RPMI8226 (cell line): ENCODE data around the gene UNC13A.

ENCODE experiments used
- DNase-seq: peaks from one replicate; pipeline ENCODE4 v3.0.0-alpha.2; 2015

UNC13A gene

DNA sequence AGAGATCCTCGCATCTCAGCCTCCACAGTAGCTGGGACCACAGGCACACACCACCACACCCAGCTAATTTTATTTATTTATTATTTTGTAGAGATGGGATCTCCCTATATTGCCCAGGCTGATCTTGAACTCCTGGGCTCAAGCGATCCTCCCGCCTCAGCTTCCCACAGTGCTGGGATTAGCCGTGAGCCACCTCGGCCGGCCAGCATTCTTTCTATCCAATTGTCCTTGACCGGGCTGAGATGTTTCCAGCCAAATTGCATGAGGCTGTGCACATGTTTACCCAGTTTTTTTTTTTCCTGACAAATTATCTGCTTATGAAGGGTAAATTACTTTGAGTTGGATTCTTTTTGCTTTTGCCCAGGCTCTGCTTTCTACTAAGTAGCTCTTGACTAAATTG, 28.2 kb downstream of the UNC13A start:
- DNase-seq = no peak

DNA sequence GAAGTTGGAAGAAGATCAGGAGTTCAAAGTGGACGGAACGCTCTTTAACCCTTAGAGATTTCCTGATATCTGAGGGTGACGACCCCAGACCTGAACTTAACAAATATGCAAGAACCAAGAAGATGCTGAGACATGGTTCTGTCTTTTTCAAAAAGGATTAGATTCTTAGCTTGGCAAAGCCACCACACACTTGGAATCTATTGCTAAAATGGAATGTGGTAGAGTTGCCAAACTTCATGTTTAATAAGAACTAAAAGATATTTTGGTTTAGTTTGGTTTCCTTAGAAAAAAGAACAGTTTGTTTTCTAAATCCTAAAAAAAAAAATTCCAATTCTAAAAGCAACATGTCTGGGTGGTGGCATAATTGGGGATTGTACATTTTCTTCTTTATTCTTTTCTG, 29.5 kb downstream of the UNC13A start:
- DNase-seq = no peak

DNA sequence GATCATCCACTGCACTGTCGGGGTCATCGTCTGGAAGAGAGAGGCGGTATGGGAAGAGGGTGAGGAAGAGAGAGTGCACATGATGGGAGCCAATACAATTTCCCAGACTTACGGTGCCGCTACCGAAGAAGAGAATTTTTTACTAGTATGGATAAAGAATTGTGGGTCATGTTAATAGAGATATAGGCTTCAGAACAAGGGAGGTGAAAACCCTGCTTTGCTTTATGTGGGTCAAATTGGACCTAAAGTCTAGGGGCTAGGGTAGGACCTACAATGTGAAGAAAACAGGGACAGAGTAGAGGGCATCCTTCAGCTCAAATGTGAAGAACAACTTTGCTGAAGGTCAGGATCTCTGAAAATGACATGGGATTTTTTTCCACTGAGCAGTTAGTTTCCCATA, 29.9 kb downstream of the UNC13A start:
- no peak for DNase-seq

DNA sequence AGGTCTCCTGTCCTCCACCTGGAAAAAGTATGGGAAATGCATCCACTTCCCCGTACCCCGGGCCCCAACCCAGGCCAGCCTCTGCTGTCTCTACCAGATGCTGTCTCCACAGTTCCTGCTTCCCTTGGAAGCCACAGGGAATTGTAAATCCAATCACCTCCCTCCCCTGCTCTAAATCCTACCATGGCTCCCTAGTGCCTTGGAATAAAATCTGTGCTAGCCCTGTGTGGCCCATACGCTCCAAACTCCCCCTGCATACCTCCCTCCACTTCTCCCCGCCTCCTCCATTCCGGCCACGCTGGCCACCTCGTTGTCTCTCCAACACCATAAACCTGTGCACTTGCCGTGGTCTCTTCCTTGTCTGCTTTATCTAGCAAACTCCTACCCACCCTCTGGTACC, 31.2 kb downstream of the UNC13A start:
- DNase-seq = no peak

DNA sequence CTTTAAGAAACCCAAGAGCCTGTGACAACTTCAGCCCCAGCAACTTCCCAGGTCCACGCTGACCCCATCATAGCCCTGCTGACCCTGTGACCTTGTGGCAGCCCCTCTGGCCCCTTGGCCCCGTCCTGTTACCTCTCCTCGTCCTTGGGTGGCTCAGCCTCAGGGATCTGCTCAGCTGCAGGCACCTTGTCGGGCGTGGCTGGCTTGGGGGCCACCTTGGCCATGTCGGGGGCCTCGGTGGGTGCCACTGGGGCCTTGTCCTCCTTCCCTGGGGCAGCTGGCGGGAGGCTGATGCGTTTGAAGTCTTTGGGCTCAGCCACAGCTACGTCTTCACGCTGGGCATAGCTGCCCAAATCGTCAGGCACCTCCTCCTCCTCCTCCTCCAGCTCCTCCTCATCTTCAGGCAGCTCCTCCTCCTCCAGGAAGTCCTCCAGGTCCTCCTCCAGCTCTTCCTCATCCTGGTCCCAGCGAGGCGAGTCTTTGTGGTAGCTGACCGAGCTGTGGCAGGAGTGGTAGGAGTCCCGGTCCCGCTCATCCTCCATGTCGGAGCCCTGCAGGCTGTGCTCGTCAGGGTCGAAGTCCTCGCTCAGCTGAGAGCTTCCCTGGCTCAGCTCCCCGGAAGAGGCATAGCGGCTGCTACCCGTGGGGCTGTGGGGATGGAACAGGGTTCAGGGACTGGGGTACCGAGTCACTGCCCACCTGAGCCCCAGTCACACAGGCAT, 32.2 kb downstream of the UNC13A start:
- no peak for DNase-seq

DNA sequence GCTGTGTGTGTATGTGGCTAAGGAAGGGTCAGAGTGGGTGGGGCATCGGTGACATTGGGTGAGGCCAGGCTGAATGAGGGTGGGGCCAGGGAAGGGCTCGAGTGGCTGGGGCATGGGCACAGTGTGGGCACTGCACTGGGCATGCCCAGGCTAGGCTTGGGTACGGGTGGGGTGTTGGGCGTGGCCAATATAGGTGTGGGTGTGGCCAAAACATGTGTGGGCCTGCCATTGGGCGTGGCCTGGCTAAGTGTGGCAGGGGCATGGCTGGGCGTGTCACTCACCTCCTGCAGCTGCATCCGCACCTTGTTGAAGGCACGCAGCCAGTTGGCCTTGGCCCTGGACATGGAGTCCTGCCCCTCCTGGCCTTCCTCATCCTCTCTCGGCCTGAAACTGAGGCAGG, 33.2 kb downstream of the UNC13A start:
- DNase-seq = peak; percentile 61

DNA sequence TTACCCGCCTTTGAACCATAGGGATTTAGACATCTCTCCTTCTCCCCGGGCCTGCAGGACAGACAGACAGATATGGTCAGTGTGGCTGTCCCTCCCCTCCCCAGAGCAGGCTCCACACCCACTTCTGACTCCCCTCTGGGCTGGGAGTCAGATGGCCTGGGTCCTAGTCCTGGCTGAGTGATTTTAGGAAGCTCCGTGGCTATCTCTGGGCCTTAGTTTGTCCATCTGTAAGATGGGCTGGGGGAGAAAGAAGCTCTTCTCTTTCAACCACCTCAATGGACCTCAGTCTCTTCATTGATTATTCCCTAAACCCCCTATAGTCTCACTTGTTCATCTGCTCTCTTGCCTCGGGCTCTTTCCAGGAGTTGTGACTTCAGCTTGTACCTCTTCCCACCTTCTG, 35.5 kb downstream of the UNC13A start:
- DNase-seq = no peak

DNA sequence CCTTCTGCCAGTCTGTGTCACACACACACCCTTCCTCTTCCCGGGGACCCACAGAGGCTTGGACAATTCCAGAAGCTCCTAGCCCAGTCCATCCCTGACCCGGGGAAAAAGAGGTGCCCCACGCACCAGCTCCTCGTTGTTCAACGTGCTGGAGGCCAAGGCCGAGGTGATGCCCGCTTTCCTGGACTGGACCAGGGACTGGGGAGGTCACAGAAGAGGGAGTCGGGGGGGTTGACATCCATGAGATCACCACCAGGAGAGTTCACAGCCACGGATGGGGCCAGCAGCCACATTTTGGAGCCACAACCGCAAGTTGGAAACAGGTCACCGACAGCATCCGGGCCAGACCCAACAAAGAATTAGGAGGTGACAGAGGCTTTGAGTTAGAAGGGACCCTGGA, 39.4 kb downstream of the UNC13A start:
- DNase-seq = no peak

DNA sequence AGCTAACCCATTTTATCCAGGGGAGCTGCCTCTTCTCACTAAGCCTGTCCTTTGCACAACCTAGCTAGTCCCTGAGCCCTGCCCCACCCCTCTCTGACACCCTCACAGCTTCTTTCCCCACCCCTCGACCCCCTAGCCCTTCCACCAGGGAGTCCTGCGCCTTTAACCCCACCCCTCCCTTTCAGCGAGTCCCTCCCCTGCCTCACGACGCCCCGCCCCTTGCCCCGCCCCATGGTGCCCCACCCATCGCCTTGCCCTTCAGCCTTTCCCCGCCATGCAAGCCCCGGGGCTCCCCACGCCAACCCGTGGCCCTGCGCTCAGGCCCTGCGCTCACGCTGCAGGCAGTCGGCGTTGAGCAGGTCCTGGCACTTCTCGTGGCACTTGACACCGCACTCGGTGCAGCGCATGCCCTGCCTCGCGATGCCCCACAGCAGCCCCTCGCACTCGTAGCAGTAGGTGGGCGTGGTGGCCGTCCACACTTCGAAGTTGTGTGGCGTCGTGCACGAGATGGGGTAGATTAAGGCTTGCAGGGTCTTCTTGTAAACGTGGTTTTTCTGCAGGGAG, 40.0 kb downstream of the UNC13A start:
- no peak for DNase-seq

DNA sequence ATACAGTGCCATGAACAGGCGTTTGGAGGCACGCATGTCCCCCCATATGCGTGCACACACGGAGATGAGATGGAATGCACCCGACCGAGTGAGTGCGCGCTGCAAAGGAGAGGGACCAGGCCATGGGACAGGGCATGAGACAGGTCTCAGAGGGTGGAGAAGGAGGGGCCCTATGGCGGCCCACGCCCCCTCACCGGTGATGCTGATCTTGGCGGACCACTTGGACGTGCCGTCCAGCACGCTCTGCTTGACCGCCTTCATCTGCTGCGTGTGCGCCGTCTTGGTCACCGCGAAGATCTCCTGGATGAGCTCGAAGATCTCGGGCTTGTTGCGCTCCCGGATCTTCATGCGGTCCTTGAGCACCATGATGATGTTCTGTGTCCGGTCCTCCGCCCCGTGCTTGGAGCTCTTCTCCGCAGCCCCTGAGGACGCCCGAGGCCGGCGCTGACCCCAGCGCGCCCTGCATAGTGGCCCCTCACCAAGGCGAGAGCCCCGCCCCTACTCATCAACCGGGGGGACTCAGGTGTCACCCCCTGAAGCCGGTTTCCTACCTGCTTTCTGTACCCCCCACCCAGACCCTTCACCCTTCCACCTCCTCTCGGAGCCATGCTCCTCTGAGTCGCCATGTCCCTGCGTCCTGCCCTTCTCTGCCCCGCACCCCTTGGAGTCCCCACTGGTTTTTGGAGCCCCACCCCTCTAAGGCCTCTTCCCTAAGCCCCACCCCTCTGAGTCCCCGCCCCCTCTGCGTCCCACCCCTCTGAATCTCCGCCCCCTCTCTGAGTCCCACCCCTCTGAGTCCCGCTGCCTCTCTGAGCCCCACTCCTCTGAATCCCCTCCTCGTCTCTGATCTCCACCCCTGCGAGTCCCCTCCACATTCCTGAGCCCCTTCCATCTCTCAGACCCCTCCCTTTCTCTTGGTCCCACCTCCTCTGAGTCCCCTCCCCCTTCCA, 40.8 kb downstream of the UNC13A start:
- no peak for DNase-seq

DNA sequence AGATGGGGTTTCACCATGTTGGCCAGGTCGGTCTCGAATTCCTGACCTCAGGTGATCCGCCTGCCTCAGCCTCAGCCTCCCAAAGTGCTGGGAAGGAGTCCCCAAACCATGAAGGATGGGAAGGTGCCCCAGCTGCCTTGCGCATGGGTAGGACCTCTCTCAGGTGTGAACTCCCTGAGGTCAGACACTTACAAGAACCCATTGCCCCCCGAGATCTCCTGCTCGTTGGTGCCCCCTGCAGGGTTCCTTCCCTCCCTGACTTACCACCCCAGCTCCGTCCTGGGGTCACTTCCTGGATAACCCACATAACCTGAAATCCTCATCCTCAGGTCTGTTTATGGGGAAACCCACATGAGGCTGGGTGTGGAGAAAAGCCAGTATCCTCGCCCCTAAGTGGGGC, 41.7 kb downstream of the UNC13A start:
- no peak for DNase-seq

DNA sequence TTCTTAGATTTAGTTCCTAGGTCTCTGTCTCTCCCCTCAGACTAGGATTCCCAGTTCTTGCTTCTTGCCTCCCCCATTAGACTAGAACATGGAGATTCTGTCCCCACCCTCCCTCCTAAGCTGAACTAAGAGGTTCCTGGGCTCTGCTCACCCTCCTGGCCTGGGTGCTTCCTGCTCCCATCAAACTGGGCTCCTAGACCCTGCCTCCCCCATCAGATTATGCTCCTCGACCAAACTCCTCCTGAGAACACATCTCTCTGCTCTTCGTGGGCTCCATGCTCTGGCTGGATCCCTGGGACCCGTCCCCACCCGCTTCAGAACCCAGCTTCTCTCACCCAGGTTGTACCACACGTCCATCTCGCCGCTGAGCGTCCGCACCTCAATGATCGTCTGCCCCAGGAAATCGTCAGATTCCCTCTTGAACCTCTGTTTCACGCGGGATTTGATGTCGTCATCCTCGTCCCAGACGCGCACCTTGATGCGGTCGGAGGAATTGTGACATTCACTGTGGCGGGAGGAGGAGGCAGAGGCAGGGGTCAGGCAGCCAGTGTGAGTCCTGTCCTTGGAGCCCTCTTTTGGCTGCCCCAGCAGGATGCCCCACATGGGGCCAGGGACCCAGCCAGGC, 42.7 kb downstream of the UNC13A start:
- DNase-seq = no peak

DNA sequence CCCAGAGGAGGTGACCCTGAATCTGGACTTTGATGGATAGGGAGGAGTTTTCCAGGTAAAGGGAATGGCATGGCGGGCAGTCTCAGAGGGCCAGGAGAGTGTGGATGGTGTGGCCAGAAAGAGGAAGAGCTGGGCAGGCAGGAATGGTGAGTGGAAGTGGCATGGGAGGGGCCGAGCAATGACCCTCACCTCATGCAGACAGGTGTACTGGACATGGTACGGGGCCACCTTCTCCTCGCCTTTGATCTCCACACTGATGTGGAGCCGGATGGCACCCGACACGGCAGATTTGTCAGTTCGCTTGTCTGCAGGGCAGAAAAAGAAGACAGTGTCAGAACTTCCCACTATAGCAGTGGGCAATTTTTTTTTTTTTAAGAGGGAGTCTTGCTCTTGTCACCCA, 45.5 kb downstream of the UNC13A start:
- no peak for DNase-seq

DNA sequence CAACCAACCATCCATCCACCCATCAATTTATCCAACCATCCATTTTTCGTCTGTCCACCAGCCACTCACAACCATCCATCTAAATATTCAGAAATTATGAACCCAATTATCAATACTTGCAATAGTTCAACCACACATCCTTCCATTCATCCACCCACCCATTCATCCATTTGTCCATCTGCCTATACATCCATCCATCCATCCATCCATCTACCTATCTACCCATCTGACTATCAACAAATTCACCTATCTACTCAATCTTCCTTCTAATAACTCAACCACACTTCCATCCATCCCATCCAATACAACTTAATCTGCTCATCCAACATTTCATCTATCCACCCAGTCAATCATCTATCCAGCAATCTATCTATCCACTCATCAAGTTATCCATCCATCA, 46.3 kb downstream of the UNC13A start:
- DNase-seq = no peak

DNA sequence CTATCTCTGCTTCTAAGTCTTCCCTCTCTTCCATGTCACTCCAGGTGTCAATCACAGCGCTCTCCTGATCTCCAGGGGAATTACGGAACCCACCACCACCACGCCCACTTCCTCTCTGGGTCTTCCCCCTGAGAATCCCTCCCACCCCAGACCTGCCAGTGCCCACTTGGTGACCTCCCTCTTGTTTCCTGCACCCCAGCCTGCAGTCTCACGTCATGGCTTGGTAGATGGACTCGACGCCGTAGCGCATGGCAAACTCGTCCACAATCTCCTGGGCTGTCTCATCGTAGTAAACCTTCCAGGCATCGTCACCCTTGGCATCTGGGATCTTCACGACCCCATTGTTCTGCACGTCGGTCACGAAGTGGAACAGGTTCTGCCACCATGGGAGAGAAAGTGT, 47.0 kb downstream of the UNC13A start:
- DNase-seq = no peak

DNA sequence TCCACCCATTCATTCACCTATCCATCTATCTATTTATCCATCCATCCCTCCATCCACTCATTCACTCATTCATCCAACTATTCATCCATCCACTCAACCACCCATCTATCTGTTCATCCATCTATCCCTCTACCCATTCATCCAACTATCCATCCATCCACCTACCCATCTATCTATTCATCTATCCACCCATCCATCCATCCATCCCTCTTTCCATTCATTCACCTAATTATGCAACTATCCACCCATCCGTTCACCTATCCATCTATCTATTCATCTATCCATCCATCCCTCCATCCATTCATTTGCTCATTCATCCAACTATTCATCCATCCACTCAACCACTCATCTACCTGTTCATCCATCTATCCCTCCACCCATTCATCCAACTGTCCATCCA, 54.5 kb downstream of the UNC13A start:
- DNase-seq = no peak

DNA sequence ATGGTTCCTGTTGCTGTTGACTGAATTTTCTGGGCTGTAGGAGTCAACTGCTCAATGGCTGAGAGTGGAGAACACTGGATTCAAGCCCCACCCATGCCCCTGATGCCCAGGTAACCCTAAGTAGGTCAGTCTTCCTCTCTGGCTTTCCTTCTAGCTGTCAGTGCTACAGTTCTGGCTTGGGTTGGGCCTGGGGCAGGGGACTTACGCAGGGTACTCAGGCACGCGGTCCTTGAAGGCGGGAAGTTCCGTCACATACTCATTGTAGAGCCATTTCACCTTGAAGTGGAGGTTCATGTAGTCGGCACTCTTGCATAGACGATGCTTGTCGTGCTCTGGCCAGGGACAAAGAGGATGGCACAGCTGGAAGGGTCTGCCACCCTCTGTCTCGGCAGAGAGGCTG, 55.6 kb downstream of the UNC13A start:
- DNase-seq = no peak

DNA sequence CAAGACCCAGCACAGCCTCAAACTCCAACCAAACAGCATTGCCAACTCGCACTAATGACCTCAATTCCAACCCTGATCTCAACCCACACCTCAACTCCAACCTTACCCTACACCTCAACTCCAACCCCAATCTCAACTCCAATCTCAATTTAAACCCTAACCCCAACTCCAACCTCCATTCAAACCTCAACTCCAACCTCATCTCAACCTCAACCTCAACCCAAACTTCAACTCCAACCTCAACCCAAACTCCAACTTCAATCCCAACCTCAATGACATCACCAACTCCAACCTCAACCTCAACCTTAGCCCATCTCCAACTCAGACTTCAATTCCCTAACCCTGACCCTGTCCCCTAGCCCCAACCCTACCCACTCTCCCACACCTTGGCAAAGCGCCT, 58.4 kb downstream of the UNC13A start:
- DNase-seq = no peak

DNA sequence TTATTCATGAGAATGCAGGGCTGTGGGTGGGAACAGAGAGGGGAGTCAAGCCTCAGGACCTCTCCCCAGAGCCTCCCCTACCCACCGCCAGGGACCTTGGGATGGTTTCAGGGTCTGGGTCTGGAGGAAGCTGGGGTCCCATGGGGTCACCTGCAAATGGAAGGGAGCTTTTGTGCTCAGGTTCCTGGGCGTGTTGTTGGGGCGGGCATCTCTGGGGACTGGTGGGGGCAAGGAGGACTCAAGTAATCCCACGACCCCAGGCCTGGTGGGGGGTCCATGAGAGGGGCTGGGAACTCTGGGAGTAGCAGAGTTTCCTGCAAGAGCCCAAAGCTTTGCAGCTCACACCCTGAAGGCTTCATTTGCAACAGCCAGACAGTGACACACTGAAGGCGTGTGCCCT, 60.2 kb downstream of the UNC13A start:
- DNase-seq = no peak

DNA sequence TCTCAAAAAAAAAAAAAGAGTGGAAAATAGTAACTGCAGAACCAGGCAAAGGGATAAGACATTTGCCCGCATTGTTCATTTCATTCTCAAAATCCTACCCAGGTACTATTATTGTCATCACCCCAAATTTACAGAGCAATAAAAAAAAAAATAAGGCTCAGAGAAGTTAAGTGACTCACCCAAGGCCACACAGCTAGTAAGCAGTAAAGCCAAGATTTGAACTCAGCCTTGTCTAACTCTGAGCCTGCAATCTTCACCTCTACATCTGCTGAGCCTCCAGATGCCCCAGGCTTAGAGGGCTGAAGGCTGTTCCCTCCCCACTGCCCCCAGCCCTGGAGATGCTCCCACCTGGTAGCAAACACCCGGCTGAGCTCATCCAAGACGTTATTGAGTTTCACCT, 61.0 kb downstream of the UNC13A start:
- DNase-seq = no peak

DNA sequence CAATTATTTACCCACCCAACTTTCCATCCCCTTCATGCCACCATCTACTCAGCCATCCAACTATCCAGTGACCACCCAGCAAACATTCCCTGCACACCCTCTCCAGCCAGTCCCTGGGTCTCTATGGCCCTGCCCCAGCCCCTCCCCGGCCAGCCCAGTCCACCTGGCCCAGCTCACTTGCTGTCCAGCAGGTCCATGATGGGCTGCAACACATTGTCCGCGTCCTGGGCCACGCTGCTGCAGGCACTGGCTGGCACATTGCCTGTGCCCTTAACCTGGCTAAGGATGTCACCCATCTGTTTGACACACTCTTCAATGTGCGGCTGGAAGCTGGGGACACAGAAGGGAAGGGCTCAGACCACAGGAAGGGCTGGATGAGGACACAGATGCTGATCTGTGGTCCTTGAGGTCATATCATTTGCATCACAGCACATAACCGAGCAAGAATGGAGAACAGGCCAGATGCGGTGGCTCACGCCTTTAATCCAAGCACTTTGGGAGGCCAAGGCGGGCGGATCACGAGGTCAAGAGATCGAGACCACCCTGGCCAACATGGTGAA, 61.6 kb downstream of the UNC13A start:
- DNase-seq = no peak

DNA sequence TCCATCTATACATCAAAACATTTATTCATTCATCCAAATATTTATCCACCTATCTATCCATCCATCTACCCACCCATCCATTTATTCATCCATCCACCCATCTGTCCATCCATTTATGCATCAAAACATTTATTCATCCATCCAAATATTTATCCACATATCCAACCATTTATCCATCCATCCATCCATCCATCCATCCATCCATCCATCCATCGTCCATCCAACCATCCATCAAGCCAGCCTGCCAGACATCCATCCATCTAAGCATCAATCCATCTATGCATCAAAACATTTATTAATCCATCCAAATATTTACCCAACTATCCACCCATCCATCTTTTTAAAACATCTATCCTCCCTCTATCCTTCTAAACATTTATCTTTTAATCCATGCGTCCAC, 62.2 kb downstream of the UNC13A start:
- DNase-seq = no peak

DNA sequence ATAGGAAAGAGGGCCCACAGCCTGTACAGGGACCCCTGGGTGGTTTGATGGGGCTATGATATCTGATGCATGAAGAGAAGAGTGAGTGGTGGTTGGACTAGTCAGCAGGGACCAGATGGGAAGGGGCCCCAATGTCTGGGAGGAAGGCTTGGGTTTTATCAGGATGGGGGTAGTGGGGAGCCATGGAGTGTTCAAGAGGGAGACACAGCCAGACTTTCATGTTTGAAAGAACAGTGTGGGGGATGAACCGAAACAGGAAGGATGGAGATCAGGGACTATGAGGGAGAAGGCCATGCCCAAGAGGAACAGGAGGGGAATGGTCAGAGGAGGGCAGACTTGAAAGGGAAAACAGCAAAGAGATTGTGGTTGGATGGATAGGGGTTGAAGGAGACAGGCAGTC, 63.1 kb downstream of the UNC13A start:
- DNase-seq = no peak
